ENCODE data around the gene KCTD17. TPM values are rescaled to one million over a fixed set of nuclear protein-coding genes. Genes with fewer than 3 reads are reported as not detected.

KCTD17 gene
- total RNA-seq, 1 experiment from 2014 or later: 11.7 TPM

- no peak for TF ChIP-seq CTCF (IDR thresholded peaks at IDR 0.05; ENCODE audit: unreplicated experiment)
- DNase-seq (ENCODE audit: unreplicated experiment): no peak
- no TSS peak for BruUV-seq (replicated peaks)
- H3K27ac Mint-ChIP-seq (ENCODE audit: low read depth, unreplicated experiment): no peak overlapping the region
- intact Hi-C loops (cut with micrococcal nuclease): no loop called here
- CTCF ChIA-PET: interaction anchor here (0.5 kb wide), 1 partner anchor 105 kb away, joined by 3 read pairs; no protein-coding TSS in a partner anchor
- POLR2A ChIA-PET: interaction anchor here (0.7 kb wide), 1 partner anchor 75 kb away, joined by 4 read pairs; no protein-coding TSS in a partner anchor
- no peaks in the 10 kb centered on the region for H3K9me3 Mint-ChIP-seq (ENCODE audit: unreplicated experiment)
- peaks cover 7% of the 10 kb centered on the region for H3K27me3 Mint-ChIP-seq (ENCODE audit: insufficient read depth, unreplicated experiment)
- H3K4me1 Mint-ChIP-seq (ENCODE audit: insufficient read depth, unreplicated experiment): no peaks in the 10 kb centered on the region
- H3K36me3 Mint-ChIP-seq (ENCODE audit: insufficient read depth, unreplicated experiment): peaks cover 14% of the 10 kb centered on the region
- no peak overlapping the region for H3K4me3 Mint-ChIP-seq (ENCODE audit: unreplicated experiment)
Observed at GRCh38 chr22:37061611-37062375, 10.3 kb downstream of the KCTD17 start.

- H3K36me3 Mint-ChIP-seq (ENCODE audit: insufficient read depth, unreplicated experiment): peaks cover 8% of the 10 kb centered on the region
- no peaks in the 10 kb centered on the region for H3K9me3 Mint-ChIP-seq (ENCODE audit: unreplicated experiment)
- intact Hi-C loops (cut with micrococcal nuclease): no loop called here
- no peak for TF ChIP-seq CTCF (IDR thresholded peaks at IDR 0.05; ENCODE audit: unreplicated experiment)
- no peak for DNase-seq (ENCODE audit: unreplicated experiment)
- H3K27ac Mint-ChIP-seq (ENCODE audit: low read depth, unreplicated experiment): no peak overlapping the region
- ChIA-PET POLR2A (interaction anchor here (0.7 kb wide), 1 partner anchor 74 kb away, joined by 4 read pairs; no protein-coding TSS in a partner anchor), CTCF (no interaction called here)
- H3K4me1 Mint-ChIP-seq (ENCODE audit: insufficient read depth, unreplicated experiment): no peaks in the 10 kb centered on the region
- no peak overlapping the region for H3K4me3 Mint-ChIP-seq (ENCODE audit: unreplicated experiment)
- BruUV-seq (replicated peaks): no TSS peak
- peaks cover 13% of the 10 kb centered on the region for H3K27me3 Mint-ChIP-seq (ENCODE audit: insufficient read depth, unreplicated experiment)
Observed at GRCh38 chr22:37062376-37062675, 10.8 kb downstream of the KCTD17 start.

- no peaks in the 10 kb centered on the region for H3K4me1 Mint-ChIP-seq (ENCODE audit: insufficient read depth, unreplicated experiment)
- no peaks in the 10 kb centered on the region for H3K9me3 Mint-ChIP-seq (ENCODE audit: unreplicated experiment)
Observed at GRCh38 chr22:37062702-37063381, 11.3 kb downstream of the KCTD17 start.

More at GRCh38 chr22:37062702-37063381, 11.3 kb downstream of the KCTD17 start:
- no peak for TF ChIP-seq CTCF (IDR thresholded peaks at IDR 0.05; ENCODE audit: unreplicated experiment)
- BruUV-seq (replicated peaks): no TSS peak
- Mint-ChIP-seq H3K27me3 (ENCODE audit: insufficient read depth, unreplicated experiment) (peaks cover 14% of the 10 kb centered on the region), H3K27ac (ENCODE audit: low read depth, unreplicated experiment) (no peak overlapping the region), H3K36me3 (ENCODE audit: insufficient read depth, unreplicated experiment) (peaks cover 3% of the 10 kb centered on the region), H3K4me3 (ENCODE audit: unreplicated experiment) (no peak overlapping the region)
- ChIA-PET POLR2A (interaction anchor here (0.7 kb wide), 1 partner anchor 74 kb away, joined by 4 read pairs; no protein-coding TSS in a partner anchor), CTCF (no interaction called here)
- intact Hi-C loops (cut with micrococcal nuclease): no loop called here
- DNase-seq (ENCODE audit: unreplicated experiment): no peak
